ENCODE data around the gene RFX4.

GRCh38 chr12:106670131-106670530, 87.3 kb downstream of the RFX4 start:
- TF ChIP-seq, protein P1, sequence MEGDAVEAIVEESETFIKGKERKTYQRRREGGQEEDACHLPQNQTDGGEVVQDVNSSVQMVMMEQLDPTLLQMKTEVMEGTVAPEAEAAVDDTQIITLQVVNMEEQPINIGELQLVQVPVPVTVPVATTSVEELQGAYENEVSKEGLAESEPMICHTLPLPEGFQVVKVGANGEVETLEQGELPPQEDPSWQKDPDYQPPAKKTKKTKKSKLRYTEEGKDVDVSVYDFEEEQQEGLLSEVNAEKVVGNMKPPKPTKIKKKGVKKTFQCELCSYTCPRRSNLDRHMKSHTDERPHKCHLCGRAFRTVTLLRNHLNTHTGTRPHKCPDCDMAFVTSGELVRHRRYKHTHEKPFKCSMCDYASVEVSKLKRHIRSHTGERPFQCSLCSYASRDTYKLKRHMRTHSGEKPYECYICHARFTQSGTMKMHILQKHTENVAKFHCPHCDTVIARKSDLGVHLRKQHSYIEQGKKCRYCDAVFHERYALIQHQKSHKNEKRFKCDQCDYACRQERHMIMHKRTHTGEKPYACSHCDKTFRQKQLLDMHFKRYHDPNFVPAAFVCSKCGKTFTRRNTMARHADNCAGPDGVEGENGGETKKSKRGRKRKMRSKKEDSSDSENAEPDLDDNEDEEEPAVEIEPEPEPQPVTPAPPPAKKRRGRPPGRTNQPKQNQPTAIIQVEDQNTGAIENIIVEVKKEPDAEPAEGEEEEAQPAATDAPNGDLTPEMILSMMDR (conservative IDR thresholded peaks at IDR 0.05; ENCODE audit: low read depth, low read length): no peak
- TF ChIP-seq EZH2 (IDR thresholded peaks at IDR 0.05; ENCODE audit: borderline replicate concordance, low read depth, low read length, poor library complexity, severe bottlenecking): no peak

Data from A673 (cell line).